SU-DHL-6 (cell line): ENCODE data around the gene COL13A1.

Experiments
- CTCF ChIP-seq: fragments of 200-600 bp; sonication (generic); IDR thresholded peaks from one replicate; pipeline ENCODE4 v1.5.1; 2017; ENCODE audit warnings: antibody characterized with exemption, mild to moderate bottlenecking, low read length, moderate library complexity; ENCODE audit not compliant: insufficient read depth, poor library complexity, severe bottlenecking
- EZH2phosphoT487 ChIP-seq: fragments of 200-600 bp; sonication (generic), shearing (Covaris generic); conservative IDR thresholded peaks from 2 replicates; pipeline ENCODE4 v1.6.1; 2018; ENCODE audit warnings: mild to moderate bottlenecking, antibody characterized with exemption, low read length, moderate library complexity, mixed read lengths

GRCh38 chr10:69846293-69846921, 44.7 kb downstream of the COL13A1 start:
- TF ChIP-seq CTCF = no peak
- no peak for TF ChIP-seq EZH2phosphoT487
